ENCODE measurements around the gene HTATSF1. TPM values are rescaled to one million over a fixed set of nuclear protein-coding genes. Genes with fewer than 3 reads are reported as not detected.

HTATSF1 gene
- total RNA-seq, 1 experiment from 2014 or later = 49.5 TPM

GRCh38 chrX:136542281-136542680 lies 44.9 kb downstream of the HTATSF1 start:
- H3K9ac ChIP-seq (ENCODE audit: extremely low read depth, insufficient read length, low read length) = no peak overlapping the region
- no peaks in the 10 kb centered on the region for H4K20me1 ChIP-seq (ENCODE audit: control insufficient read depth, insufficient read depth, insufficient read length)
- no peak overlapping the region for H2BK5ac ChIP-seq (ENCODE audit: insufficient read length, low read length)
- Mint-ChIP-seq H3K27ac (no peak overlapping the region), H3K4me3 (no peak overlapping the region), H3K36me3 (ENCODE audit: insufficient read depth in 1 of 3, low read depth in 3 of 3) (no peaks in the 10 kb centered on the region; a peak in 1 of 7 replicates), H3K9me3 (peaks cover 58 to 71% of the 10 kb centered on the region in 2 experiments), H3K27me3 (ENCODE audit: low read depth) (peaks cover 2% of the 10 kb centered on the region; the same call in 1 of the 2 replicates), H3K4me1 (no peaks in the 10 kb centered on the region)
- no peak overlapping the region for H3T11ph ChIP-seq (ENCODE audit: low read length)
- H3K79me2 ChIP-seq (ENCODE audit: insufficient read depth, low read length) = no peaks in the 10 kb centered on the region
- H3K56ac ChIP-seq (ENCODE audit: insufficient read length, low read depth, low read length) = no peak overlapping the region
- H4K91ac ChIP-seq (ENCODE audit: insufficient read length, low read depth, low read length) = no peak overlapping the region
- no peak overlapping the region for H2BK120ac ChIP-seq (ENCODE audit: low read depth, low read length, poor library complexity, severe bottlenecking)
- TF ChIP-seq CTCF (conservative IDR thresholded peaks at IDR 0.05) = no peak
- no peaks in the 10 kb centered on the region for H3K79me1 ChIP-seq (ENCODE audit: insufficient read depth, low read depth, low read length, poor library complexity, severe bottlenecking)
- DNase-seq = no peak
- no peak overlapping the region for H2AFZ ChIP-seq (ENCODE audit: low read length)
- no peak overlapping the region for H3K4me2 ChIP-seq (ENCODE audit: insufficient read depth, insufficient read length, low read length)
- no peak overlapping the region for H3K14ac ChIP-seq (ENCODE audit: insufficient read depth, low read length)
- H3K27ac ChIP-seq (ENCODE audit: insufficient read length, low read depth, low read length) = no peak overlapping the region
- no peak overlapping the region for H2AK5ac ChIP-seq (ENCODE audit: insufficient read length, low read length)
- H4K5ac ChIP-seq (ENCODE audit: insufficient read length, low read depth, low read length) = no peak overlapping the region
- WGBS (ENCODE audit: extremely low coverage, insufficient read length, low lambda C conversion rate) = no CpG with 5 or more reads among the region's 7 CpGs
- no peaks in the 10 kb centered on the region for H3K23me2 ChIP-seq (ENCODE audit: insufficient read length, low read depth, low read length, poor library complexity, severe bottlenecking)
- no peak overlapping the region for H3K4ac ChIP-seq (ENCODE audit: low read depth, low read length)
- no peaks in the 10 kb centered on the region for H3K4me1 ChIP-seq (ENCODE audit: insufficient read depth, low read length)
- H2BK15ac ChIP-seq (ENCODE audit: low read depth, low read length) = no peak overlapping the region
- H3K9me3 ChIP-seq (ENCODE audit: control insufficient read depth, low read depth, low read length) = peaks cover 49% of the 10 kb centered on the region
- H2BK20ac ChIP-seq (ENCODE audit: low read depth, low read length, poor library complexity, severe bottlenecking) = no peak overlapping the region
- no peaks in the 10 kb centered on the region for H3K27me3 ChIP-seq (ENCODE audit: insufficient read depth, low read length)
- no peak overlapping the region for H3K23ac ChIP-seq (ENCODE audit: insufficient read length, low read depth, low read length)
- H4K8ac ChIP-seq (replicated peaks; ENCODE audit: insufficient read length, low read depth, low read length) = no peak overlapping the region
- no peak overlapping the region for H3K18ac ChIP-seq (ENCODE audit: insufficient read length, low read depth, low read length)
- no peak overlapping the region for H2BK12ac ChIP-seq (ENCODE audit: insufficient read length, low read depth, low read length)

All from H9 (cell line).